Measurements from ENCODE around the gene CACTIN.
A peak's percentile ranks its signal among the peaks of the same experiment; 100 is the strongest.

Gene CACTIN

DNA sequence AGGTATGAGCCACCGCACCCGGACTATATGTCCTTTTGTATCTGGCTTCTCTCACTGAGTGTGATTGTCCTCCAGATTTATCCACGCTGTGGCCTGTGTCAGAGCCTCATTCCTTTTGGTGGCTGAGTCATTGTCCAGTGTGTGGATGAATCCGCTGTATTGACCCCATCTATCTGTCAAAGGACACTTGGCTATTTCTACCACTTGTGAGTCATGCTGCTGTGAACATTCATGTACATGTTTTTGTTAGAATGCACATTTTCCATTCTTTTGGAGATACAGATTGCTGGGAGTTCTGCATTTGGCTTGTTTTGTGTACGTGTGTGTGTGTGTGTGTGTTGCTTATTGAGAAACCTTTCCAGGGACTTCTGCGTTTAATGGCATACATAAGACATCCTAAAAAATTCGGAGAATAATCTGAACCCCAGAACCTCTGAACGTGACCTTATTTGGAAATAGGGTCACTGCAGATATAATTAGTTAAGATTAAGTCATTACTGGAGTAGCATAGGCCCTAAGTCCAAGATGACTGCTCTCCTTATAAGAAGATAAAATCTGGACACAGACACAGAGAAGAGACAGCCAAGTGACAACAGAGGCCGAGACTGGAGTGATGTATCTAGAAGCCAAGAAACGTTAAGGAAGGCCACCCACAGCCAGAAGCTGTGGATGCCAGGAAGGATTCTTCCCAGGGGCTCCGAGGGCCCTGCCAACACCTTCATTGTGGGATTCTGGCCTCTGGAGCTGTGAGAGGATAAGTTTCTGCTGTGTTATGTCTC, 46.2 kb downstream of the CACTIN start:
- Mint-ChIP-seq H3K36me3 (ENCODE audit: low read depth) (peaks cover 3% of the 10 kb centered on the region), H3K27me3 (ENCODE audit: low read depth, poor library complexity) (peaks cover 90% of the 10 kb centered on the region), H3K9me3 (no peaks in the 10 kb centered on the region), H3K4me3 (no peak overlapping the region), H3K4me1 (peaks cover 12% of the 10 kb centered on the region), H3K27ac (no peak overlapping the region)
- no peak for DNase-seq
- TF ChIP-seq, protein P1, sequence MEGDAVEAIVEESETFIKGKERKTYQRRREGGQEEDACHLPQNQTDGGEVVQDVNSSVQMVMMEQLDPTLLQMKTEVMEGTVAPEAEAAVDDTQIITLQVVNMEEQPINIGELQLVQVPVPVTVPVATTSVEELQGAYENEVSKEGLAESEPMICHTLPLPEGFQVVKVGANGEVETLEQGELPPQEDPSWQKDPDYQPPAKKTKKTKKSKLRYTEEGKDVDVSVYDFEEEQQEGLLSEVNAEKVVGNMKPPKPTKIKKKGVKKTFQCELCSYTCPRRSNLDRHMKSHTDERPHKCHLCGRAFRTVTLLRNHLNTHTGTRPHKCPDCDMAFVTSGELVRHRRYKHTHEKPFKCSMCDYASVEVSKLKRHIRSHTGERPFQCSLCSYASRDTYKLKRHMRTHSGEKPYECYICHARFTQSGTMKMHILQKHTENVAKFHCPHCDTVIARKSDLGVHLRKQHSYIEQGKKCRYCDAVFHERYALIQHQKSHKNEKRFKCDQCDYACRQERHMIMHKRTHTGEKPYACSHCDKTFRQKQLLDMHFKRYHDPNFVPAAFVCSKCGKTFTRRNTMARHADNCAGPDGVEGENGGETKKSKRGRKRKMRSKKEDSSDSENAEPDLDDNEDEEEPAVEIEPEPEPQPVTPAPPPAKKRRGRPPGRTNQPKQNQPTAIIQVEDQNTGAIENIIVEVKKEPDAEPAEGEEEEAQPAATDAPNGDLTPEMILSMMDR (IDR thresholded peaks at IDR 0.05) = no peak

DNA sequence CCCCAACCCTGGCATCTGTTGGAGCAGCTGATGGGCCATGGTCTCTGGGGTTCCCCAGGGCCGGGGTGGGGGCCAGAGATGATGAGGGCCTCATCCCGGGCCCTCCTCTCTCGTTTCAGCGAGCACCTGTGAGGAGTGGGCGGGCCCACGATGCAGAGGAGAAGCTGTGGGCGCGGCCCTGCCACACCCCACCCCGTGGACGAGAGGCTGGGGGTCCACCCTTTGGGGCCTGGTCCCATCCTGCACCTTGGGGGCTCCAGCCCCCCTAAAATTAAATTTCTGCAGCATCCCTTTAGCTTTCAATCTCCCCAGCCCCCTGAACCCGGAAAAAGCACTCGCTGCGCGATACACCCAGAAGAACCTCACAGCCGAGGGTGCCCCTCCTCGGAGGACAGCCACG, 48.2 kb downstream of the CACTIN start:
- peaks cover 20% of the 10 kb centered on the region for H3K36me3 Mint-ChIP-seq (ENCODE audit: low read depth)
- DNase-seq = no peak
- peaks cover 18% of the 10 kb centered on the region for H3K4me1 Mint-ChIP-seq
- peaks cover 87% of the 10 kb centered on the region for H3K27me3 Mint-ChIP-seq (ENCODE audit: low read depth, poor library complexity)
- H3K27ac Mint-ChIP-seq = no peak overlapping the region
- TF ChIP-seq, protein P1 (IDR thresholded peaks at IDR 0.05) = no peak
- no peaks in the 10 kb centered on the region for H3K9me3 Mint-ChIP-seq
- H3K4me3 Mint-ChIP-seq = no peak overlapping the region

DNA sequence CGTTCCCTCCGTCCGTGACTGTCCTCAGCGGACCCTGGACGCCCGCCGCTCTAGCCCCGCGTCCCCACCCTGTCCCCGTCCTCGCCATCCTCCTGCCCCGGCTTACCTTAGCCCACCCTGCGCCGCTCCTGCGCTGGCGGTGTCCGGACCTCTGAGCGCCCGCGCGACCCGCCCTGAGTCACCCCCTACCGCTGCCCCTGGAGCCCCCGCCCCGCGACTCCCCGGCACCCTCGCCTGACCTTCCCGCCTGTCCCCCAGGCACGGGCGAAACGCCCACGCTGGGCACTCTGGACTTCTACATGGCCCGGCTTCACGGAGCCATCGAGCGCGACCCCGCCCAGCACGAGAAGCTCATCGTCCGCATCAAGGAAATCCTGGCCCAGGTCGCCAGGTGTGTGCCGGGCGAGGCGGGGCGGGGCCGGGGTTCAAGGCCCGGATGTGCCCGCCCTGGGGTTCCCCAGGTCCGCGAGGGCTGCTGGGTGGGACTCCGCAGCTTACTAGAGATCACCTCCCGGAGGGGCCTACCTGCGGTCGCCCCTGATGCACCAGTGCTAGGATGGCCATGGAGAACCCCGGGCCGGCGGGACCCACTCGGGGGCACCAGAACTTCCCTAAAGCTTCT, 48.8 kb downstream of the CACTIN start:
- Mint-ChIP-seq H3K27me3 (ENCODE audit: low read depth, poor library complexity) (peaks cover 82% of the 10 kb centered on the region), H3K36me3 (ENCODE audit: low read depth) (peaks cover 20% of the 10 kb centered on the region), H3K4me1 (peaks cover 18% of the 10 kb centered on the region), H3K4me3 (no peak overlapping the region), H3K9me3 (no peaks in the 10 kb centered on the region), H3K27ac (no peak overlapping the region)
- TF ChIP-seq, protein P1 (IDR thresholded peaks at IDR 0.05) = no peak
- DNase-seq = no peak

DNA sequence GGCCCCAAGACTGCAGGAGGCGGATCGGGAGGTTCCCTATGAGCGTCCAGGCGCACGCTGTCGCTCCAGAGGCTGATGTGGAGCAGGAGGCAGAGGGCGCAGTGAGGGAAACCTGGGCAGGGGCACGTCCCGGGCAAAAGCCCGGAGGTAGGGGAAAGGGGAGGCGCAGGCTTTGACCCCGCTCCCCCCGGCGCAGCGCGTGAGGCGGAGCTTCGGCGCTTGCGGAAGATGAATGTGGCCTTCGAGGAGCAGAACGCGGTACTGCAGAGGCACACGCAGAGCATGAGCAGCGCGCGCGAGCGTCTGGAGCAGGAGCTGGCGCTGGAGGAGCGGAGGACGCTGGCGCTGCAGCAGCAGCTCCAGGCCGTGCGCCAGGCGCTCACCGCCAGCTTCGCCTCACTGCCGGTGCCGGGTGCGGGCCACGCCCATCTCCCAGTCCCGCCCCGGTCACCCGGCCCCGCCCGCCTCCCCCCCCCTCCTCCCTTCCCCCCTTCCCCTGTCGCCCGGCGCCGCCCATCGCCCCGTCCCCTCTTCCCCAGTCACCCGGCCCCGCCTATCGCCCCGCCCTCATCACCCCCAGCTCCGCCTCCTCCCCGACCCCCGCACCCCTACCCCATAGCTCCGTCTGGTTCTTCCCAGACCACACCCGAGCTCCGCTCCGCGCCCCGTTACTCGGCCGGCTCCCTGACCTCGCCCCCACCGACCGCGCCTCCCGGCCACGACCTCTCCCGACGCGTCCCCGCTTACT, 49.7 kb downstream of the CACTIN start:
- no peak overlapping the region for H3K27ac Mint-ChIP-seq
- TF ChIP-seq, protein P1 (IDR thresholded peaks at IDR 0.05) = no peak
- no peaks in the 10 kb centered on the region for H3K9me3 Mint-ChIP-seq
- H3K4me3 Mint-ChIP-seq = peak overlapping the region; percentile 75
- H3K27me3 Mint-ChIP-seq (ENCODE audit: low read depth, poor library complexity) = peaks cover 76% of the 10 kb centered on the region
- peak; percentile 83 for DNase-seq
- peaks cover 22% of the 10 kb centered on the region for H3K4me1 Mint-ChIP-seq
- H3K36me3 Mint-ChIP-seq (ENCODE audit: low read depth) = peaks cover 20% of the 10 kb centered on the region

DNA sequence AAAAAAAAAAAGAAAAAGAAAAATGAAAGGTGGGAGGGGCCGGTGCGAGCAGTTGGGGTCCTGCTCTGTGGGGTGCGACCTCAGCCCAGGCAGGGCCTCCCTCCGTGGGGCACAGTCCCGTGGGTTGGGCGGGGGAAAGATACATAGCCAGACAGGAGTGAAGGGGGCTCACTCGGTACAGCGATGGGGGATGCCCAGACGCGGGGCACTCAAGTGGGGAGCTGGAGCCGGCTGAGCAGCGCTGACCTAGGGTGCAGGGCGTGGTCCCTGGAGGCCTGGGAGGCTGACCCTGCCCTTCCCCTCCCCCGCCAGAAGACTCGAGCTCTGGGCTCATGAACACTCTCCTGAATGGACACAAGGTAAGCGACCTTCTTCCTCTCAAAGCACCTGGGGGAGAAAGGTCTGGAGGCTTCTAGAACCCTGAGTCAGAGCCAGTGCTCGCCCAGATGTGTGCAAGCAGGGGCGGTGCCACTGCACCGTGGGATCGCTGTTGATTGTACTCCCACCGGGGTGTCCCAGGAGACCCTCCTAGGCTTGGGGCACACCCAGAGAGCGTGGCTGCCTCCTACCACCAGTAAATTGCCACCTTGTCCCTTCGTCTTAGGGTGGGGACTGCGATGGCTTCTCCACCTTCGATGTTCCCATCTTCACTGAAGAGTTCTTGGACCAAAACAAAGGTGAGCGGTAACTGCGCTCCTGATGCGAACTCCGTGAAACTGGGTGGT, 50.5 kb downstream of the CACTIN start:
- Mint-ChIP-seq H3K27ac (no peak overlapping the region), H3K4me1 (peaks cover 28% of the 10 kb centered on the region), H3K36me3 (ENCODE audit: low read depth) (peaks cover 20% of the 10 kb centered on the region), H3K27me3 (ENCODE audit: low read depth, poor library complexity) (peaks cover 70% of the 10 kb centered on the region), H3K9me3 (no peaks in the 10 kb centered on the region), H3K4me3 (peak overlapping the region; percentile 75)
- DNase-seq = no peak
- TF ChIP-seq, protein P1 (IDR thresholded peaks at IDR 0.05) = no peak

All from nephron progenitor cell (in vitro differentiated cells).